GM21723 (cell line): Measurements from ENCODE around the gene PHYHD1.

Source experiments
- ATAC-seq: cut with Tn5 transposase; IDR thresholded peaks from one replicate; pipeline ENCODE4 v1.9.1; 2021; ENCODE audit warnings: mild to moderate bottlenecking, moderate library complexity; ENCODE audit not compliant: unreplicated experiment

Gene PHYHD1

GRCh38 chr9:128899566-128900322 is 21.0 kb upstream of the PHYHD1 start:
- ATAC-seq, result no peak

- ATAC-seq, result no peak
Measured at GRCh38 chr9:128901379-128901778, 19.4 kb upstream of the PHYHD1 start.

- ATAC-seq, result peak; percentile 10
Measured at GRCh38 chr9:128901822-128902221, 19.0 kb upstream of the PHYHD1 start.

- ATAC-seq, result peak; percentile 87
Measured at GRCh38 chr9:128902351-128903078, 18.3 kb upstream of the PHYHD1 start.

- no peak for ATAC-seq
Measured at GRCh38 chr9:128903079-128903461, 17.7 kb upstream of the PHYHD1 start.

GRCh38 chr9:128903871-128904620 is 16.7 kb upstream of the PHYHD1 start:
- ATAC-seq, result no peak

- ATAC-seq, result no peak
Measured at GRCh38 chr9:128905964-128906363, 14.8 kb upstream of the PHYHD1 start.

- no peak for ATAC-seq
Measured at GRCh38 chr9:128906741-128907140, 14.0 kb upstream of the PHYHD1 start.

- ATAC-seq, result no peak
Measured at GRCh38 chr9:128908372-128908771, 12.4 kb upstream of the PHYHD1 start.

- ATAC-seq, result no peak
Measured at GRCh38 chr9:128909859-128910258, 10.9 kb upstream of the PHYHD1 start.

- ATAC-seq, result no peak
Measured at GRCh38 chr9:128910906-128911305, 9.9 kb upstream of the PHYHD1 start.

GRCh38 chr9:128911529-128912035 is 9.2 kb upstream of the PHYHD1 start:
- no peak for ATAC-seq

- no peak for ATAC-seq
Measured at GRCh38 chr9:128912270-128912853, 8.4 kb upstream of the PHYHD1 start.

- ATAC-seq, result no peak
Measured at GRCh38 chr9:128913048-128913900, 7.5 kb upstream of the PHYHD1 start.

GRCh38 chr9:128913995-128914772 is 6.6 kb upstream of the PHYHD1 start:
- no peak for ATAC-seq

GRCh38 chr9:128916204-128916603 is 4.6 kb upstream of the PHYHD1 start:
- ATAC-seq, result no peak

GRCh38 chr9:128916745-128917144 is 4.0 kb upstream of the PHYHD1 start:
- ATAC-seq, result no peak

- ATAC-seq, result no peak
Measured at GRCh38 chr9:128917151-128917849, 3.5 kb upstream of the PHYHD1 start.

GRCh38 chr9:128918921-128919320 is 1.9 kb upstream of the PHYHD1 start:
- ATAC-seq, result no peak
